HG02981 (cell line): ENCODE measurements around the gene SCN3B.

Source experiments
- ATAC-seq: cut with Tn5 transposase; IDR thresholded peaks from one replicate; pipeline ENCODE4 v1.9.1; 2021; ENCODE audit warnings: mild to moderate bottlenecking, moderate library complexity; ENCODE audit not compliant: unreplicated experiment

The SCN3B gene

GRCh38 chr11:123654566-123655081 lies at the start of gene SCN3B:
SCN3B (minus strand) TSS chr11:123654624; CDS start chr11:123653801, 823 bp downstream.
- ATAC-seq: peak; percentile 47

GRCh38 chr11:123702696-123703095 lies 48.3 kb upstream of the SCN3B start:
- ATAC-seq: no peak

- ATAC-seq: no peak
Observed at GRCh38 chr11:123702139-123702538, 47.7 kb upstream of the SCN3B start.

- ATAC-seq: no peak
Observed at GRCh38 chr11:123700772-123701171, 46.3 kb upstream of the SCN3B start.

- no peak for ATAC-seq
Observed at GRCh38 chr11:123698546-123699127, 44.2 kb upstream of the SCN3B start.

GRCh38 chr11:123696183-123696582 lies 41.8 kb upstream of the SCN3B start:
- no peak for ATAC-seq

- ATAC-seq: no peak
Observed at GRCh38 chr11:123695231-123695630, 40.8 kb upstream of the SCN3B start.

GRCh38 chr11:123694551-123694950 lies 40.1 kb upstream of the SCN3B start:
- no peak for ATAC-seq

GRCh38 chr11:123692961-123693360 lies 38.5 kb upstream of the SCN3B start:
- ATAC-seq: no peak

GRCh38 chr11:123690485-123690884 lies 36.1 kb upstream of the SCN3B start:
- ATAC-seq: no peak

- ATAC-seq: no peak
Observed at GRCh38 chr11:123684601-123685000, 30.2 kb upstream of the SCN3B start.

- no peak for ATAC-seq
Observed at GRCh38 chr11:123683428-123684170, 29.2 kb upstream of the SCN3B start.

- no peak for ATAC-seq
Observed at GRCh38 chr11:123682696-123683410, 28.4 kb upstream of the SCN3B start.

- ATAC-seq: no peak
Observed at GRCh38 chr11:123681030-123681429, 26.6 kb upstream of the SCN3B start.

- ATAC-seq: no peak
Observed at GRCh38 chr11:123678246-123678645, 23.8 kb upstream of the SCN3B start.

GRCh38 chr11:123677510-123677909 lies 23.1 kb upstream of the SCN3B start:
- no peak for ATAC-seq

- ATAC-seq: no peak
Observed at GRCh38 chr11:123674297-123674696, 19.9 kb upstream of the SCN3B start.

GRCh38 chr11:123672568-123672967 lies 18.1 kb upstream of the SCN3B start:
- no peak for ATAC-seq

- no peak for ATAC-seq
Observed at GRCh38 chr11:123671534-123671933, 17.1 kb upstream of the SCN3B start.

- ATAC-seq: no peak
Observed at GRCh38 chr11:123670081-123670480, 15.7 kb upstream of the SCN3B start.

- ATAC-seq: no peak
Observed at GRCh38 chr11:123665306-123665705, 10.9 kb upstream of the SCN3B start.

- ATAC-seq: peak; percentile 92
Observed at GRCh38 chr11:123659965-123660364, 5.5 kb upstream of the SCN3B start.
